ENCODE measurements around the gene ZNF408.
"Not testable (repeated sequence)": the region's sequence is repeated elsewhere in the genome, so short reads cannot be mapped to it uniquely, and the experiment has no call there.

Gene ZNF408

DNA sequence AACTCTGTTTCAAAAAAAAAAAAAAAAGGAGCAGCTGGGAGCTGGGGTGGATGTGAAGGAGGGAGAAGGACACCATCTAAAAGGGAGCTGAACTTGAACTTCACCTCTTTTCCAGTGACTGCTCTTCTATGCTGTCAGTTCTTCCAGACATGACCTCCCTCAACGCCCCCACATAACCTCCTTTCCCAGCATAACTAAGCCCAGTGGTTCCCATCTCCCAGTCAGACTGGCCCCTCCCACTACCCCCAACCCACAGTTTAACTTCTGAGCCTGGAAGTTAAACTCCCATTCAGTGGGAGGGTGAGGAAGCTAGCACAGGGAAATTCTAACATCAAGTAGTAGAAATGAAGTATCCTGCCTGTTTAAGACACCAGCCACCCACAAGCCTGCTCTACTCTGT is 2.2 kb upstream of the ZNF408 start:
- no peak for DNase-seq

DNA sequence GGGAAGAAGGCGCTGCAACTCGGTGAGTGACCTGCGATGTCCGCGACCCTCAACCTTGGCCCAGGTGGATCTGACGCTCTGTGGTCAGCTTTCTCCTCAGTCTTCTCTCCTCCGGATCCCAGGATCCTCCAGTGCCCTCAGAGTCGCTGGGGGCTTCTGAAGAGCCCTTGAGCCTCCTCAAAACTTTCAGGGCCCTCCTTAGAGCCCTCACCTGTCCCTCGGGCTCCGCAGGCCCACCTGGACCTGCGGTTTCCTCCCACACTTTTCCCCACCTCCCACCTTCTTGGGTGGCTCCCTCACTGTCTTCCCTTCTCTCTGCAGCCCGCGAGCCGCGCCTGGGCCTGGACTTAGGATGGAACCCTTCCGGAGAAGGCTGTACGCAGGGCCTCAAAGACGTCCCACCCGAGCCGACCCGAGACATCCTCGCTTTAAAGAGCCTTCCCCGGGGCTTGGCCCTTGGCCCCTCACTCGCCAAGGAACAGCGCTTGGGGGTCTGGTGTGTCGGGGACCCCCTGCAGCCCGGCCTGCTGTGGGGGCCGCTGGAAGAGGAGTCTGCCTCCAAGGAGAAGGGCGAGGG is 335 bp downstream of the ZNF408 start:
- no peak for DNase-seq

DNA sequence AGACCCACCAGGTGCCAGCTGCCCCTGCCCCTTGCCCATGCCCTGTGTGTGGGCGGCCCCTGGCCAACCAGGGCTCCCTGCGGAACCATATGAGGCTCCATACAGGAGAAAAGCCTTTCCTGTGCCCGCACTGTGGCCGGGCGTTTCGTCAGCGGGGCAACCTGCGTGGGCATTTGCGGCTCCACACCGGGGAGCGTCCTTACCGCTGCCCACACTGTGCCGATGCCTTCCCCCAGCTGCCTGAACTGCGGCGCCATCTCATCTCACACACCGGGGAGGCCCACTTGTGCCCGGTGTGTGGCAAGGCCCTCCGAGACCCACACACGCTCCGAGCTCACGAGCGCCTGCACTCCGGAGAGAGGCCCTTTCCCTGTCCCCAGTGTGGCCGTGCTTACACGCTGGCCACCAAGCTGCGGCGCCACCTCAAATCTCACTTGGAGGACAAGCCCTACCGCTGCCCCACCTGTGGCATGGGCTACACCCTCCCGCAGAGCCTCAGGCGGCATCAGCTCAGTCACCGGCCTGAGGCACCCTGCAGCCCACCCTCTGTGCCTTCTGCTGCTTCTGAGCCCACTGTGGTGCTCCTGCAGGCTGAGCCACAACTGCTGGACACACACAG is 4.3 kb downstream of the ZNF408 start:
- no peak for DNase-seq

DNA sequence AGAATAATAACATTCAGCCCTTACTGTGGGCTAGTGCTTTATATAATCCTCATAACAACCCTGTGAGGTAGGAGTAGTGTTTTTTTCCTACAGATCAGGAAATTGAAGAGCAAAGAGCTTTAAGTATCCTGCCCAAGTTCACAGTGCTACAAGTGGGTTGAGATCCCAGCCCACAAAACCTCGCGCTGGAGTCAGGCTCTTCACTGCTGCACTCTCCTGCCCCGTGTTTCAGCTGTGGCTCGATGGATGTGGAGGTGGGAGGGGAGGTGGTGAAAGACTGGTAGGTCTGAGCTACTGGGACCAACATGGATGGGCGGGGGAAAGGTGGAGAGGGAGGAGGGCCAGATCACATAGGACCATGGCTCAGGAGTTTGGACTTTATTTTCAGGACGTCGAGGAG is 6.1 kb downstream of the ZNF408 start:
- DNase-seq, result no peak

DNA sequence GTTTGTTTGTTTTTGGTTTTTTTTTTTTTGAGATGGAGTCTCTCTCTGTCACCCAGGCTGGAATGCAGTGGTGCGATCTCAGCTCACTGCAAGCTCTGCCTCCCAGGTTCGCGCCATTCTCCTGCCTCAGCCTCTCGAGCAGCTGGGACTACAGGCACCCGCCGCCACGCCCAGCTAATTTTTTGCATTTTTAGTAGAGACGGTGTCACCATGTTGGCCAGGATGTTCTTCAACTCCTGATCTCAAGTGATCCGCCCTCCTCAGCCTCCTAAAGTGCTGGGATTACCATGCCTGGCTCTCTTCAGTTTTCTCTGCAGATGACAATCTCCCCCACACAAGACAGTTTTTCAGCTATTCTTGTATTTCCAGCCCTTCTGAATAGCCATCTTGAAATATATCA is 8.5 kb downstream of the ZNF408 start:
- DNase-seq, result not testable (repeated sequence)

DNA sequence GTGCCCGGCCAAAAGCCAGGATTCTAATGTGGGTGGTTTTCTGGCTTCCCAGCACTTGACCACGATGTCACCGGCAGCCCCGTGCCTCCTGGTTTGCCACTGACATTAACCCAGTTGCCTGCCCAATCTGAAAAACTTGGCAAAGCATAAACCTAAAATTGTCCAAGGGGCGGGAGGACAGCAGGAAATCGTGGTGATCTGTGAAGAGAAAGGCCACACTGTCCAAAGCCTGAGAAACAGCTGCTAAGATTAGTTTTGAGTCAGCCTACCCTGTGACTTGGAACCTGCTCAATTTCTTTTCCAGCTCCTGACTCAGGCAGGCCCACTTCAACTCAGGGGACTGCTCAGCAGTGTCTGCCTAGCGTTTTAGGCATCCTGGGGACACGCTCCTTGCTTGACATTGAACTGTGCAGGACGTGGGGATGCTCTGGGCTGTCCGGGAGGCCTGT is 10.0 kb downstream of the ZNF408 start:
- DNase-seq, result no peak

DNA sequence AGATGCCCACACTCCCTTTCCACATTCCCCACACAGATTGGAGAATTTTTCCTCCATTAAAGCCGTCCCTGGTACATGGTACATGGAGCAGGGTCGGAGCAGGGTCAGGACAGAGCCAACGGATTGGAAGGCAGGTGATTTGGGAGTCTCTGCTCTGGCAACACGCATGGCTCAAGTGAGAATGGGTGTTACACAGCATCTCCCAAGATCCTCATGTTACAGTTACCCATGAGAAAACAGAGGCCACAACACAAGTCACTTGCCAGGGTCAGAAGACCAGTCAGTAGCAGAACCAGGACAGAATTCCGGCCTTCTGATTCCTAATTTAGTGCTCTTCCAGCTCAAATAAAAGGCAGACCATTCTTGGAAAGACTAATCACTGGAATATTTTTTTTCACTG is 10.5 kb downstream of the ZNF408 start:
- no peak for DNase-seq

DNA sequence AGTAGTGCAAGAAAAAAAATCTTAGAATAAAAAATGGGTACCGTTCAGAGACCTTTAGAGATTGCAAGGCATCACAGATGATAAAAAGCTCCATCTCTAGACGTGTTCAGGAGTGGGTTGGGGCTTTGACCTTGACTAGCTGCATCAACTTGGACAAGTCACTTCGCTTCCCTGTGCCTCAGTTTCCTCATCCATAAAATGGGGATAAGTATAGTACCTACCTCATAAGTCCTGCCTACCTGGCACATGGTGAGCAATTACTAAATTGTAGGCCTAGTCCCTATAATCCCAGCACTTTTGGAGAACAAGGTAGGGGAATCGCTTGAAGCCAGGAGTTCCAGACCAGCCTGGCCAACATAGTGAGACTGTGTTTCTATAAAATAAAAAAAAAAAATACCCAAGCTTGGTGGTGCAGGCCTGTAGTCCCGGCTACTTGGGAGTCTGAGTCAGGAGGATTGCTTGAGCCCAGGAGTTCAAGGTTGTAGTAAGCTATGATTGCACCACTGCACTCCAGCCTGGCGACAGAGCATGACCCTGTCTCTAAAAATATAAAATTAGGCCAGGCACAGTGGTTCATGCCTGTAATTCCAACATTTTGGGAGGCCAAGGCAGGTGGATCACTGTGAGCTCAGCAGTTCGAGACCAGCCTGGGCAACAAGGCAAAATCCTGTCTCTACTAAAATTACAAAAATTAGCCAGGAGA is 12.2 kb downstream of the ZNF408 start:
- DNase-seq, result no peak

DNA sequence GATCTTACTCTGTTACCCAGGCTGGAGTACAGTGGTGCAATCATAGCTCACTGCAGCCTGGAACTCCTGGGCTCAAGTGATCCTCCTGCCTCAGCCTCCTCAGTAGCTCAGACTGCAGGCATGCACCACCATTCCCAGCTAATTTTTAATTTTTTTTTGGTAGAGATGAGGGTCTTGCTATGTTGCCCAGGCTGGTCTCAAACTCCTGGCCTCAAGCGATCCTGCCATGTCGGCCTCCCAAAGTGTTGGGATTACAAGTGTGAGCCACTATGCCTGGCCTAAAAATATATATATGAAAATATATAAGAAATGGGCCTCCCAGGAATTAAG is 17.0 kb downstream of the ZNF408 start:
- not testable (repeated sequence) for DNase-seq

DNA sequence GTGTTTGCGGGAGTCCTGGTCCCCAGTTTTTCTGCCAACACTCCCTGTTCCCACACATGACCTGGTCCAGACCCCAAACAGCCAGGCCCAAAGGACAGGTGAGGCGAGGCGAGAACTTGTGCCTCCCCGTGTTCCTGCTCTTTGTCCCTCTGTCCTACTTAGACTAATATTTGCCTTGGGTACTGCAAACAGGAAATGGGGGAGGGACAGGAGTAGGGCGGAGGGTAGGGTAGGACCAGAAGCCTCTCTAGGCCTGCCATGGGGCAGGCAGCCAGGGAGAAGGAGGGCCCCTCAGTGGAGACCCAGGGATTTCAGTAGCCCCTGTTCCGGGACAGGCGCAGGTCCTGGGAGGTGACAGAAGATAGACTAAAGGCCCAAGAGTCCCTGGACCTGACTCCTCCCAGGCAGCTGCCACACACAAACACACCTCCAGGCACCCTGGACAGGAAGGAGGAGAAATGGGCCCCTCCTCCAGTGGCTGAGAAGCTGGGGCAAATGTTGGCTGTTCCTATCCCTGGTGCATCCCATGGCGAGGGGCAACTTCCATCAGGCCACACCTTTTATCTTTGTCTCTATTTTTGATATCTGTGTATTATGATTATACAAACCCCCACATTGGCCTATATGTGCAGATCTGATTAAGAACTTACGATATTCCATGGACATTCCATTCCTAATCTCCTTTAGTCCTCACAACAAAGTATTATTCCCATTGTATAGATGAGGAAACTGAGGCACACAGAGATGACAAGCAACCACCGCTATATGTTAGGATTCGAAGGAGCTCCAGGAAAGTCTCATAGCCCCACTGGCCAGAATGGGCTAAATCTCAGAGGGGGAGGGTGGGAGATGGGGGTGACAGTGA is 17.6 kb downstream of the ZNF408 start:
- DNase-seq, result no peak

DNA sequence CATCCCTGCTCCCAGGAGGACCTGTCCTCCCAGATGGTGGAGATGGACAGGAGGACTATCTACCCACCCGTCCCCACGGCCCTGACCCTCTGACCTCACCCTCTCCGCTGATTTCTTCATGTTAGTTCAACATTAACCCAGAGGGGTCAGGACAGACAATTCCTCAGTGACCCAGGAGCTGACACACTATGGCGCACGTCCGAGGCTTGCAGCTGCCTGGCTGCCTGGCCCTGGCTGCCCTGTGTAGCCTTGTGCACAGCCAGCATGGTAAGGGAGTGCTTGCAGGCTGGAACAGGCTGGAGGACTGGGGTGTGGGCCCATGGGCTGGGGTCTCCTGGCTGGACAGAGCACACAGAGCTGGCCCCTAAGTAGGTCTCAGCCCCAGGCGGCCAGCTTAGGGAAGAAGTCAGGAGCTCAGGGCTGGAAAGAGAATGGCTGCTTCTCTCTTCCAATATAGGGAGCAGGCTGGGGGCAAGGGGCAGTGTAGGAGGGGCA is 18.3 kb downstream of the ZNF408 start, which contains the start of gene F2:
Gene F2 (plus strand): TSS at position 166 of the 495 bp plus-strand sequence. CDS start 23 bp downstream, at position 189.
- no peak for DNase-seq

DNA sequence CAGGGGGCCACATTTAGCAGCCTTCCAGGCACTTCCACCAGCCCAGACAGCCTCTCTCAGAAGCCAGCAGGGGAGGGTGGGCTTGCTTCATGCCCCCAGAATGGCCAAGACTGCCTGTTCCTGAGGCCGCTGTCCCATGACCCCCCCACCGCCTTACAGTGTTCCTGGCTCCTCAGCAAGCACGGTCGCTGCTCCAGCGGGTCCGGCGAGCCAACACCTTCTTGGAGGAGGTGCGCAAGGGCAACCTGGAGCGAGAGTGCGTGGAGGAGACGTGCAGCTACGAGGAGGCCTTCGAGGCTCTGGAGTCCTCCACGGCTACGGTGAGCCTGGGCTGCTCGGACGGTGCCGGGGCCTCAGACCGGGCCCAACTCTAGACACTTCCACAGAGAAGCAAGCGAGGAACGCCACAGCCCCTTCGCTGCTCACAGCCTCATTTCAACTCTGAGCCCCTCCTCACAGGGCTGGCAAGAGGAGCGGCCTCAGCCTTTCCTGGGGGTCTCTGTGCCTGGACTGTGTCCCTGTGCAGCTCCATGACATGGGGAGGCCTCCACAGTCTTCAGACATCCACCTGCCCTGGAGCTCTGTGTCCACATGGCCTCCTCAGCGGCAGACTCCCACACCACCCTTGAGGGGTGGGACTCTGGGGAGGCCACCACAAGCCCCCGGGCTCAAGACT is 18.9 kb downstream of the ZNF408 start:
- no peak for DNase-seq

DNA sequence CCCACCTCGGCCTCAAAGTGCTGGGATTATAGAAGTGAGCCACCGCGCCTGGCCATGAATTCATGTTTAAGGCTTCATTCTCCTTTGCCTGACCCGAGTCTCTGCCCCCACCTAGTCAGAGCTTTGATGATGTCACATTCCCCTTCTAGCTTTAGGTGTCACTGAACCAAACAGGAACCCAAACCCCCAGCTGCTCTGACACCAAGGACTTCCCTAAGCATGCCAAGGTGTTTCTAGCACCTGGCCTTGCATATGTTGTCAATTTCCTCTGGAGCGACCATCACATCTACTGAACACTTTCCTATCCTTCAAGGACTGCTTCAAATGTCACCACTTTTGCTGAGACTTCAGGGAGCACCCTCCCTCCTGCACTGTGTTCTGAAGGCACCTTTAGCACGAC is 20.5 kb downstream of the ZNF408 start:
- no peak for DNase-seq

DNA sequence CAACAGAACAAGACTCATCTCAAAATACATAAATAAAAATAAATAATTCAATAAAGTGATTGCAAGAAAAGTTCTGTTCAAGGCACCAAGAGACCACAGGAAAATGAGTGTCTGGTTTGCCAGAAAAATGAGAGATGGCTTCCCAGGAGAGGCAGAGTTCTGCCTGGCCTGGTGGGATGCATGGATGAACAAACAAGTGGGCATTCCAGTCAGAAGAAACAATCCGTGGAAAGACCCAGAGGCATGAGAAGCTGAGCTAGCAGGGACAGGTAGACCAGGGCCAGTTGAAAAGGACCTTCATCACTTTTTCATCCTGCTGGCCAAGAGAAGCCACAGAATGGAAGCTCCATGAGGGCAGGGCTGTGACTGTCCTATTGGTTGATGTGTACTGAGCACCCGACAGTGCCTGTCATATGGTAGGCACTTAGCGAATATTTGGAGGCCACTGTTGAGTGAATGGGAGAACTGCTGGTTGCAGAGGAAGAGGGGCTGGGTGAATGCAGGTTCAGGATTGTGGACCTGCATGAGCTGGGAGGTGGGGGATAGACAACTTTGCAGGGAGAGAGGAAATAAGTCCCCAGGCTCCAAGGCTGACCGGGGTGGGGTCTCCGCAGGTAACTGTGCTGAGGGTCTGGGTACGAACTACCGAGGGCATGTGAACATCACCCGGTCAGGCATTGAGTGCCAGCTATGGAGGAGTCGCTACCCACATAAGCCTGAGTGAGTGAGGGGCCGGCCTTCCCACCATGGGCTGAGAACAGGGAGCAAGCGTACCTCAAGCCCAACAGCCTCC is 21.9 kb downstream of the ZNF408 start:
- DNase-seq, result no peak

DNA sequence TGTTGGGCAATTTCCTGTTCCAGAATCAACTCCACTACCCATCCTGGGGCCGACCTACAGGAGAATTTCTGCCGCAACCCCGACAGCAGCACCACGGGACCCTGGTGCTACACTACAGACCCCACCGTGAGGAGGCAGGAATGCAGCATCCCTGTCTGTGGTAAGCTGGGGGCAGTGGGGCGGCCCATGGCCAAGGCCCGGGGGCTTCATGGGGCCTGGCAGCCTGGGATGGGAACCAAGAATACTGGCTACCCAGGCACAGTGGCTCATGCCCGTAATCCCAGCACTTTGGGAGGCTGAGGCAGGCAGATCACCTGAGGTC is 22.5 kb downstream of the ZNF408 start:
- no peak for DNase-seq

DNA sequence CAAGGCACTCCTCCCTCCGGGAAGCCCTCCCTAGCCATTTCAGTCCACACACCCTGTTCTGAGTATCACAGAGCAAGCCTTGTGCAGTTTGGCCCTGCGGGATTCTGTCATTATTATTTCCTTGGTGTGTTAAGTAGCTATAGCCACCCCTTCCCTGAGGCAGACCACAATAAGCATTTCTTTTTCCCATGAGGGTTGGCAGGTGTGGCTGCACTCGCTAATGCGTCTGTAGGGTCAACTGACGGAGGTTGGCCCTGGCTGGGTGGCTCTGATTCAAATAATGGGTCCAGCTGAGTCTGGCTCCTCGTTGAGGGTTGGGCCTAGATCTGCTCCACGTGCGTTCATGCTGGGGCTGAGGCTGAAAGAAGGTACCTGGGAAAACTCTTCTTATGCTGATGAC is 23.3 kb downstream of the ZNF408 start:
- DNase-seq, result no peak

DNA sequence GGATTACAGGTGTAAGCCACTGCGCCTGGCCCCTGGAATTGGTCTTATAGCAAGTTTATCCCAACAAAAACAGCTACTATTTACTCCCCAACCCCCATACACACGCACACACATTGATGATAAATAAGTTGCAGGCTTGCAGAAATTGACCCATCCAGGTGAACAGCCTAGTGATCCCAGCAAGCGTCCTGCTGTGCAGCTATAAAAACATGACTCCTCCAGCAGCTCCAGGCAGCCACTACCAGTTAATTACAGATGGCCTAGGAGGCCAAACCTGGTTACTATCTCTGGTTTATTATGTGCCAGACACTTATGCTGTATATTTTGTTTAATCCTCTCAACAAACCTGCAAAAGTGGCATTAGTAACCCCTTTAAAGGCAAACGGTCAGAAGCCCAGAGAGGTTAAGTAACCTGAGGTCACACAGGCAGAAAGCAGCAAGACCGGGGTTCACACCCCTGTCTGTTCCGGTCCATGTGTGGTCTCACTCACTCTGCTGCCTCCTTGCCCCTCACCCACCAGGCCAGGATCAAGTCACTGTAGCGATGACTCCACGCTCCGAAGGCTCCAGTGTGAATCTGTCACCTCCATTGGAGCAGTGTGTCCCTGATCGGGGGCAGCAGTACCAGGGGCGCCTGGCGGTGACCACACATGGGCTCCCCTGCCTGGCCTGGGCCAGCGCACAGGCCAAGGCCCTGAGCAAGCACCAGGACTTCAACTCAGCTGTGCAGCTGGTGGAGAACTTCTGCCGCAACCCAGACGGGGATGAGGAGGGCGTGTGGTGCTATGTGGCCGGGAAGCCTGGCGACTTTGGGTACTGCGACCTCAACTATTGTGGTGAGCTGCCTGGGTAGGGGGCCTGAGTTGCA is 24.7 kb downstream of the ZNF408 start:
- DNase-seq, result no peak

DNA sequence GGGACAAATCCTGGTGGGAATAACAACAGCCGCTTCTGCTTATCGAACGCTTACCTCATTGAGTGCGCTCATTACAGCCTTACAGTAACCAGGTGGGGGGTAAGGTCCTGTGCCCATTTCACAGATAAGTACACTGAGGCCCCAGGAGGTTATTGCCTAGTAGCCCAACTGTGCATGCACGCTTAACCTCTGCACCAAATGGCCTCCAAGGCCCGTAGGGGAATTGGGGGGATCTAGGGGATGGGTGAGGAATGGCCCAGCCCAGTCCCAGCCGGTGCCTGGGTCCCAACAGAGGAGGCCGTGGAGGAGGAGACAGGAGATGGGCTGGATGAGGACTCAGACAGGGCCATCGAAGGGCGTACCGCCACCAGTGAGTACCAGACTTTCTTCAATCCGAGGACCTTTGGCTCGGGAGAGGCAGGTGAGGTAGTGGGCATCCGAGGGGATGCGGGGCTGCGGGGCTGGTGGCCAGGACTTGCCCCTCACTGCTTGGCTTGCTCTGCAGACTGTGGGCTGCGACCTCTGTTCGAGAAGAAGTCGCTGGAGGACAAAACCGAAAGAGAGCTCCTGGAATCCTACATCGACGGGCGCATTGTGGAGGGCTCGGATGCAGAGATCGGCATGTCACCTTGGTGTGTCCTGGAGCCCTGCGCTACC is 25.5 kb downstream of the ZNF408 start:
- DNase-seq, result no peak

DNA sequence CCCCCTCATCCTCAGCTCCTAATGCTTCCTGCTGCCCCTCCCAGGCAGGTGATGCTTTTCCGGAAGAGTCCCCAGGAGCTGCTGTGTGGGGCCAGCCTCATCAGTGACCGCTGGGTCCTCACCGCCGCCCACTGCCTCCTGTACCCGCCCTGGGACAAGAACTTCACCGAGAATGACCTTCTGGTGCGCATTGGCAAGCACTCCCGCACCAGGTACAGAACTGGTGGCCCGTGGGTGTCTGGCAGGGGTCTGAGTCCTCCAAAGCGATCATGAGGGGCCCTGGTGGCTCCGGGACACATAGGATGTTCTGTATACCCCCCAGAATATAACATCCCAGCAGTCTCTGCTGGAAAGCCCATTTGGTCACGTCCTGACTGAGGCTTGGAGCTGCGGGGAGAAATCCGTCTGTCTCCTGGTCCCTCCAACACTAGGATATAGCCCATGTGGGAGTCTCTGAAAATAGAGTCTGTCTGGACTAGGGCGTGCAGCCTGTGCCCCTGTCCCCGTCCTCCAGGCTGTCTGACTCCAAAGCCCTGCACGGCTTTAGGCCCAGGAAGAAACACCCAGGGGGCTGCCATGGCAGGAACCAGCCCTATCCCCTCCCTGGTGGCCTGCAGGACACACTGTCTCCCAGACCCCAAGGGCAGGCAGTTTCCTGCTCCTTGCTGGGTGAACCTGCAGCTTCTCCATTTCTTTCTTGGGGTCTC is 27.3 kb downstream of the ZNF408 start:
- no peak for DNase-seq

DNA sequence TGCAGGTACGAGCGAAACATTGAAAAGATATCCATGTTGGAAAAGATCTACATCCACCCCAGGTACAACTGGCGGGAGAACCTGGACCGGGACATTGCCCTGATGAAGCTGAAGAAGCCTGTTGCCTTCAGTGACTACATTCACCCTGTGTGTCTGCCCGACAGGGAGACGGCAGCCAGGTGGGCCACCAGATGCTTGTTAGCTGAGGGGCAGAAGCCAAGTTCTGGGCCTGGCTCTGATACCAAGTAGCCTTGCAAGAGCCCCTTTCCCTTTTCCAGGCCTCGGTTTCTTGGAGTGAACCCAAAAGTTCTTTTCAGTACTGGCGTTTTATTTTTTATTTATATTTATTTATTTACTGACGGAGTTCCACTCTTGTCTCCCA is 27.8 kb downstream of the ZNF408 start:
- DNase-seq, result no peak
